Lung (tissue), 12 donors: ENCODE measurements around the gene JMJD8. TPM values are rescaled to one million over a fixed set of nuclear protein-coding genes. Genes with fewer than 3 reads are reported as not detected.

Source experiments
- ATAC-seq: fragments of 200-7000 bp; cut with Tn5 transposase; one replicate; pipeline ENCODE4 v1.9.1; 2020; ENCODE audit warnings: moderate number of reproducible peaks; ENCODE audit not compliant: insufficient read depth, low FRiP score
- DNase-seq, 3 donors: peaks; one replicate each; pipeline ENCODE4 v3.0.0-alpha.2; 2013 to 2017
- H3K27ac ChIP-seq, 2 donors: one replicate each; pipeline ENCODE4 v1.5.1; 2013; ENCODE audit warnings: mild to moderate bottlenecking in 2 of 2, moderate library complexity in 2 of 2, control low read depth in 1 of 2, inconsistent platforms in 1 of 2, low read depth in 1 of 2, low read length in 1 of 2
- H3K27me3 ChIP-seq, 3 donors: one replicate each; pipeline ENCODE4 v1.5.1; 2013; ENCODE audit warnings: low read length in 2 of 3; ENCODE audit not compliant: control insufficient read depth in 3 of 3, insufficient read depth in 3 of 3
- H3K36me3 ChIP-seq, 4 donors: one replicate each; pipeline ENCODE4 v1.5.1; 2013; ENCODE audit warnings: low read length in 4 of 4, mild to moderate bottlenecking in 1 of 4, moderate library complexity in 1 of 4; ENCODE audit not compliant: control insufficient read depth in 4 of 4, insufficient read depth in 4 of 4
- H3K4me1 ChIP-seq, 5 donors: one replicate each; pipeline ENCODE4 v1.5.1; 2013; ENCODE audit warnings: low read length in 5 of 5, mild to moderate bottlenecking in 2 of 5, moderate library complexity in 1 of 5; ENCODE audit not compliant: control insufficient read depth in 5 of 5, insufficient read depth in 5 of 5
- H3K4me3 ChIP-seq: one replicate; pipeline ENCODE4 v1.5.1; 2013; ENCODE audit warnings: mild to moderate bottlenecking, control low read depth, moderate library complexity
- H3K9ac ChIP-seq, 2 donors: one replicate each; pipeline ENCODE4 v1.5.1; 2013; ENCODE audit warnings: low read length in 2 of 2, control low read depth in 1 of 2; ENCODE audit not compliant: insufficient read depth in 1 of 2
- H3K9me3 ChIP-seq, 4 donors: one replicate each; pipeline ENCODE4 v1.5.1; 2013; ENCODE audit warnings: low read length in 3 of 4, mild to moderate bottlenecking in 1 of 4, moderate library complexity in 1 of 4; ENCODE audit not compliant: control insufficient read depth in 4 of 4, insufficient read depth in 3 of 4
- WGBS, 2 donors: extraction: QIAGEN DNeasy Blood & Tissue Kit; methylation state at CpG; one replicate each; pipeline ENCODE4 v1.1.7; 2013; 5-methylcytosine and 5-hydroxymethylcytosine counted together
- polyA plus RNA-seq, 2 donors: library from polyadenylated mRNA; stranded (reverse); fragments of 200-250 nt; gene quantifications; one replicate each; pipeline ENCODE4 v1.2.1, GENCODE V29; 2013
- total RNA-seq, 2 donors: library from RNA; depleted of rRNA in 1 of 2; stranded (reverse); fragments of >200 nt in 1 of 2; gene quantifications; one replicate each; pipeline ENCODE4 v1.2.1, GENCODE V29; 2014 to 2021
- TF ChIP-seq, protein P1 (sequence below): IDR thresholded peaks from 2 replicates; pipeline ENCODE4 v1.5.1; 2012; ENCODE audit warnings: mild to moderate bottlenecking; ENCODE audit errors: control extremely low read depth, extremely low read depth
- donor health status: control.
- donor health status: control.
- donor health status: Bipolar disorder and iron deficiency.
- donor health status: healthy.
- donor health status: DM: yes; HTN: yes; CAD: no.

Gene JMJD8
- total and polyA plus RNA-seq, 4 donors = 32.5 to 90.3 (median 57.9) TPM

DNA sequence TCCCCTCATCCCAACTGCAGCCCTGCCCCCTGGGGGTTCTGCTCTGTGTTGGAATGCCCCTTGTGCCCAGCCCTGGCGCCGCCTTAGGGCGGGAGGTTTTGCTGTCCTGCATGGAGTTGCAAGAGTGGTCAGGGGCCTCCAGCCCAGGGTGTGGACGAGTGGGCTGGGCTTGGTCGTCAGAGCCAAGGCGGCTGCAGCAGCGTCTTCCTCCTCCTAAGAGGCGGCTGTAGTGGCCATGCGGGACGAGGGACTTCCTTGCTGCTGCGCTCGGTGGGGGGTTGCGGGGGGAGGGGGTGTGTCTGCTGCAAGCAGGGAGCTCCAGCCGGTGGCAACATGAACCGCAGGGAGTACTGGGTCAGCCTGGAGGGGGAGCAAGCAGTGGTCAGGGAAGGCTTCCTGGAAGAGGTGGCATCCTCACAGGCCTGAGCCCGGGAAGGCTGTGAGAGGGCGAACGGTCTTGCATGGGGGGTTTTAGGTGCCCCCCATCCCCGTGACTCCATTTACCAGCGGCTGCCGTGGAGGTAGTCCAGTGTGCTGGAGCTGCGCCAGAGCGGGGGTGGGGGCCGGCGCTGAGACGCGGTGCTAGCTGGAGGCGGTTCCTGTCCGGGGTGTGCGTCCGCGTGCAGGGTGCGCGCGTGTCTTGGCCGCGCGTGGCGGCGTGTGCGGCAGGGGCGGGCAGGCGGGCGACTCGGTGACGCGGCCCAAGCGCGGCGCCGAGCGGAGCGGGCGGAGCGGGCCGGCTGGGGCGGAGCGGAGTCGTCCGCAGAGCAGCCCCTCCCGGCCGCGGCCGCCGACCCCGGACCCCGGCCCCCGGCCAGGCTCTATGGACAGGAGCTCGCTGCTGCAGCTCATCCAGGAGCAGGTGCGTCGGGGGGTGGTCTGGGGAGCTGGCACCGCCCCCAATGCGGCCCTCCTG is 8.9 kb downstream of the JMJD8 start, which contains the start of gene RHBDL1:
RHBDL1 (plus strand) TSS at position 704 of the 916 bp plus-strand sequence; CDS start at position 824, 120 bp downstream.
- Histone ChIP-seq H3K9ac (no peak within 1 kb of the TSS), H3K4me3 (no peak within 1 kb of the TSS), H3K9me3 (peaks cover 0 to 4% (median 0%) of the 10 kb centered on the region in 4 donors), H3K4me1 (peaks cover 0 to 17% (median 11%) of the 10 kb centered on the region in 5 donors), H3K36me3 (peaks cover 2 to 37% (median 17%) of the 10 kb centered on the region in 4 donors), H3K27ac (no peak within 1 kb of the TSS), H3K27me3 (no peaks in the 10 kb centered on the region)
- TF ChIP-seq, protein P1, sequence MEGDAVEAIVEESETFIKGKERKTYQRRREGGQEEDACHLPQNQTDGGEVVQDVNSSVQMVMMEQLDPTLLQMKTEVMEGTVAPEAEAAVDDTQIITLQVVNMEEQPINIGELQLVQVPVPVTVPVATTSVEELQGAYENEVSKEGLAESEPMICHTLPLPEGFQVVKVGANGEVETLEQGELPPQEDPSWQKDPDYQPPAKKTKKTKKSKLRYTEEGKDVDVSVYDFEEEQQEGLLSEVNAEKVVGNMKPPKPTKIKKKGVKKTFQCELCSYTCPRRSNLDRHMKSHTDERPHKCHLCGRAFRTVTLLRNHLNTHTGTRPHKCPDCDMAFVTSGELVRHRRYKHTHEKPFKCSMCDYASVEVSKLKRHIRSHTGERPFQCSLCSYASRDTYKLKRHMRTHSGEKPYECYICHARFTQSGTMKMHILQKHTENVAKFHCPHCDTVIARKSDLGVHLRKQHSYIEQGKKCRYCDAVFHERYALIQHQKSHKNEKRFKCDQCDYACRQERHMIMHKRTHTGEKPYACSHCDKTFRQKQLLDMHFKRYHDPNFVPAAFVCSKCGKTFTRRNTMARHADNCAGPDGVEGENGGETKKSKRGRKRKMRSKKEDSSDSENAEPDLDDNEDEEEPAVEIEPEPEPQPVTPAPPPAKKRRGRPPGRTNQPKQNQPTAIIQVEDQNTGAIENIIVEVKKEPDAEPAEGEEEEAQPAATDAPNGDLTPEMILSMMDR = no peak
- peak in 1 of 3 donors; percentile 49 for DNase-seq
- no peak for ATAC-seq
- WGBS, 2 donors = 5 to 6% methylated on average over 66 to 73 of the region's 73 CpGs

GRCh38 chr16:674214-674881 is 9.8 kb downstream of the JMJD8 start:
- no peak overlapping the region for H3K27ac ChIP-seq
- H3K4me3 ChIP-seq = no peak overlapping the region
- peaks cover 0 to 4% (median 0%) of the 10 kb centered on the region in 4 donors for H3K9me3 ChIP-seq
- peaks cover 2 to 46% (median 19%) of the 10 kb centered on the region in 4 donors for H3K36me3 ChIP-seq
- H3K4me1 ChIP-seq = peaks cover 0 to 17% (median 9%) of the 10 kb centered on the region in 5 donors
- no peak overlapping the region for H3K9ac ChIP-seq
- WGBS, 2 donors = 81 to 88% methylated on average over 22 of the region's 22 CpGs
- TF ChIP-seq, protein P1 = no peak
- no peaks in the 10 kb centered on the region for H3K27me3 ChIP-seq
- DNase-seq (no peak), ATAC-seq (no peak)

DNA sequence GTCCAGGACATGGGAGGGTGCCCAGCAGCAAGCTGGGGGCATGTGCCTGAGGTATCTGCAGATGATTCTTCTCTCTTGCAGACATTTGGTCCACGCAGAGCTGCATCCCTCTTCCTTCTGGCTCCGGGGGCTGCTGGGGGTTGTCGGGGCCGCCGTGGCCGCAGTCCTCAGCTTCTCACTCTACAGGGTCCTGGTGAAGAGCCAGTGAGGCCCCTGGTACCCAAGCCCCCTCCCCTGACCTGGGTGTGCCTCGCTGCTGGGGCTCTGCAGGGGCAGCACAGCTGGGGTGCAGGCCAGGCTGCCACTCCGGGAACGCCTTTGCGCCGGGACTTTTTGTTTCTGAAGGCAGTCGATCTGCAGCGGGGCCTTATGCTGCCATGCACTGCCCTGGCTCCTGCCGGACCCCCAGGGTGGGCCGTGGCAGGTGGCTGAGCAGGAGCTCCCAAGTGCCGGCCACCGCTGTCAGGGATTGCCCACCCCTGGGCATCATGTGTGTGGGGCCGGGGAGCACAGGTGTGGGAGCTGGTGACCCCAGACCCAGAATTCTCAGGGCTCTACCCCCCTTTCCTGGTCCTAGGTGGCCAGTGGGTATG is 10.6 kb downstream of the JMJD8 start:
- Histone ChIP-seq H3K27ac (no peak overlapping the region), H3K36me3 (peaks cover 2 to 46% (median 19%) of the 10 kb centered on the region in 4 donors), H3K9me3 (peaks cover 0 to 4% (median 0%) of the 10 kb centered on the region in 4 donors), H3K9ac (no peak overlapping the region), H3K4me3 (no peak overlapping the region), H3K27me3 (no peaks in the 10 kb centered on the region), H3K4me1 (peaks cover 0 to 21% (median 4%) of the 10 kb centered on the region in 5 donors)
- ATAC-seq (no peak), DNase-seq (no peak)
- 93 to 96% methylated on average over 17 to 18 of the region's 18 CpGs for WGBS, 2 donors
- TF ChIP-seq, protein P1 = no peak
